ENCODE results near the gene SH3D21.

SH3D21 gene

DNA sequence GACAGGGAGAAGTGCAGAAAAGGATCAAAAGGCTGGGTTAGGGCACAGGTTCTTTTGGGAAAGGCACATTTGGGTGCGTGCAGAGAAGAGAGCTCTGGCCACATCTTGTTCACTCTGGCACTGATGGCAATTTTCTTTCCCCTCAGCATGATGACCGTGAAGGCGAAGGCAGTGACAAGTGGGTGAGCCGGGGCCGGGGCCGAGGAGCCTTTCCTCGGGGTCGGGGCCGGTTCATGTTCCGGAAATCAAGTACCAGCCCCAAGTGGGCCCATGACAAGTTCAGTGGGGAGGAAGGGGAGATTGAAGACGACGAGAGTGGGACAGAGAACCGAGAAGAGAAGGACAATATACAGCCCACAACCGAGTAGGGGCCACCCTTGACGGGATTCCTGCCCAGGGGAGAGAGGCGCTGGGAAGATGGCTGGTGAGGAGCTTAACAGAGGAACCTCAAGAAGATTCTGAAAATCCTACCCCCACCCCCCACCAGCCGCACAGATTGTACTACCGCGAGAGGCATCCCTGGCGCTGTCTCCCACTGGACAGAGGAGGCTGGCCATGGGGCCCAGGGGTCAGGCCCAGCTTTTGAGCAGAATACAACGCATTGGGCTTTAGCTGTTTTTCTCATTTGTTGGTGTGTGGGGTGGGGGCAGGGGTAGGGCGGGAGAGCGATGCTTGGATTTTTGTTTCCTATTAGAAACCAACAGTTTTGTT, 2.4 kb upstream of the SH3D21 start:
- DNase-seq (ENCODE audit: low read depth in 2 of 2): no peak

- DNase-seq (ENCODE audit: low read depth in 2 of 2): no peak
Measured at GRCh38 chr1:36304521-36304920, 1.6 kb upstream of the SH3D21 start.

DNA sequence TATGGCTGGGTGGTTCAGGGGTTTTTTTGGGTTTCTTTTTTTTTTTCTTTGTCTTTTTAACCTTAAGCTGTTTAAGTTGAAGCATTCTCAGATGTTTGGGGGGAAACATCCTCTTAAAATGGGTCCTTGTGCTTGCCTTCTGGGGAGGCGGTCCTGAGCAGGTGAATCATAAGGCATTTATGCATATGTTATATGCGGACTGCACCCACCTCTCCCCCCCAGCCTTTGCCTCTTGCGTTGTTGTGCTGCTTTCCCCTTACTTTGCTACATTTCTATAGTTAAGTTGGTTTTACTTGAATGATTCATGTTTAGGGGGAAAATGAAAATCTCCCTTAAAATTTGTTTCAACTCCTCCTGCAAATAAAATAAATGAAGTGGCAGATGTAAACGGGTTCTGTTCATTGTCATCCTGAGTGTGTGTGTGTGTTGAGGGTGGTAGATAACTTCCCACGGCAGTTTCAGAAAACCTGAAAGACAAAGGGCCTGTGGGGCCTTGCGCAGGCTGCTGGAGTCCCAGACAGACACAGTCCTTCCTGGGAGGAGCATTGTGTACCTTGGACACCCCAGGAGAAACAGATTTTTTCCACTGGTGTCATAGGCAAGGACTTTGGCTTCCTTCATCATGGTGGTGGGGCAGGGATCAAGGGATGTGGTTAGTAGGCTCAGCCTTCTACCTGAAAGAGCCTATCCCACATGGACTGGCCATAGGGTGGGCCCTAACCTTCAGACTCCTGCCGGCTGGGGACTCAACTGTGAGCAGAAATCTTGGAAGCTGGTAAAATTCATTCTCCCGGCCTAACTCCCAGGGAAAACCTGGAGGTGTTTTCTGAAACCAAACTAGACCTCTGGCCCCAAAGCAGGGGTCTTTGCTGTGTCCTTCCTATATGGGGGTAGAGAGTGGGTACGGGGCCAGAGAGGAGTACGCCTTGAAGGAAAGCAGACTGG, 926 bp upstream of the SH3D21 start:
- DNase-seq (ENCODE audit: low read depth in 2 of 2): no peak

DNA sequence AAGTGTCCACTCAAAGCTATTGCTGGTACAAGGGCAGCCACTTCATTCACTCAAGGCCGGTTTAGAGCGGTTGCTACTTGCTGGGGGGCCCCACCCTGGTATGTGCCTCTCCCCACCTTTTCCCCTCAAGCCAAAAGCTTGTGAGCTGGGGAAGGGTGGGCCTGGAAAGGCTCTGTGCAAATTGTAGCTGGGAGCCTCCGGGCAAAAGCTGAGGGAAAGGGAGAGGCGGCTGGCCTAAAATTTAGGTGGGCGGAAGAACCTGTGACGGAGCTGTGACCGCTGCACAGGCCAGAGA, 306 bp upstream of the SH3D21 start:
- no peak for DNase-seq (ENCODE audit: low read depth in 2 of 2)

GRCh38 chr1:36306902-36307456, 811 bp downstream of the SH3D21 start:
- DNase-seq (ENCODE audit: low read depth in 2 of 2): peak; percentile 74 to 77

DNA sequence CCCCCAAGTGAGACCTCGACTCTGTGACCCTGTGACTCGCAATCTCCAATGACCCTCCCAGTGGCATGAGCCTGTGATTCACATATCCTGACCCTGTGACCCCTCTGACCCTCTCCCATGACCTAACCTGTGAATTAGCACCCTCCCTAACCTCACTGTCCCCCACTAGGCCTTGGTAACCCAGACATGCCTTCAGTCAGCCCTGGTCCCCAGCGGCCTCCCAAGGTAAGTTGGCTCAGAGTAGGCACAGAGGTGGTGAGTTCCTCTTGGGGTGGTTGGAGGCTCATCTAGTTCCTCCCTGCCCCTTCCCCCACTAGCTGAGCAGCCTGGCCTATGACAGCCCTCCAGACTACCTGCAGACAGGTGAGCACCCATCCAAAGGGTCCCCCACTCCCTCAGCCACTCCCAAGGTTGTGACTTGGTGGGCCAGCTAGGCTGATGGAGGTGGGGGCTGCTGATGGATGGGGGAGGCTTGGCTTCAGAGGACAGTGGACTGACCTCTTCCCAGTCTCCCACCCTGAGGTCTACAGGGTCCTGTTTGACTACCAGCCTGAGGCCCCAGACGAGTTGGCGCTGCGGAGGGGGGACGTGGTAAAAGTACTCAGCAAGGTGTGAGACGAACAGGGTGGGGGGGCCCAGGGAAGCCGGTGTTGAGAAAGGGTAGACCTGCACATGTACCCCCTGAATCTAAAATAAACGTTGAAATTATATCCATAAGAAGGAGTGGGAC, 1.6 kb downstream of the SH3D21 start:
- no peak for DNase-seq (ENCODE audit: low read depth in 2 of 2)

GRCh38 chr1:36309397-36309796, 3.2 kb downstream of the SH3D21 start:
- no peak for DNase-seq (ENCODE audit: low read depth in 2 of 2)

DNA sequence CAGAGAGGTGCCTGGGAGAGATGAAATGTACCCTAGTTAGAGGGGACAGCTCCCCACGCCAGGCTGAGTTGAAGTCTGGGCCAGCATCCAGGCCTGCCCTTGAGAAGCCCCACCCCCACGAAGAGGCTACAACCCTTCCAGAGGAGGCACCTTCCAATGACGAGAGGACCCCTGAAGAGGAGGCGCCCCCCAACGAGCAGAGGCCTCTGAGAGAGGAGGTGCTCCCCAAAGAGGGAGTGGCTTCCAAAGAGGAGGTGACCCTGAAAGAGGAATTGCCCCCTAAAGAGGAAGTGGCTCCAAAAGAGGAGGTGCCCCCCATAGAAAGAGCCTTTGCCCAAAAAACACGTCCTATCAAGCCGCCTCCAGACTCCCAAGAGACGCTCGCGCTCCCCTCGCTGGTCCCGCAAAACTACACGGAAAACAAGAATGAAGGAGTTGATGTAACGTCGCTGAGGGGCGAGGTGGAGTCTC, 14.2 kb downstream of the SH3D21 start:
- no peak for DNase-seq (ENCODE audit: low read depth in 2 of 2)

DNA sequence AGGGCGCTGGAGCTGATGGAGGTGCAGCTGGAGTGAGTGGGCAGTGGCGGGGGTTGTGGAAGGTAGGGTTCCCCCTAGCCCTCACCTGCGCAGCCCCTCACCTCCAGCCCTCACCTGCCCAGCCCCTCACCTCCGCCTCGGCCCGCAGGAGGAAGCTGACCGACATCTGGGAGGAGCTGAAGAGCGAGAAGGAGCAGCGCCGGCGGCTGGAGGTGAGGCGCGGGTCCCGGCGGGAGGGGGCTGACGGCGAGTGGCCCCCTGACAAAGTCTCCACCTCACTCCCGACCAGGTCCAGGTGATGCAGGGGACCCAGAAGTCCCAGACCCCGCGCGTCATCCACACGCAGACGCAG, 14.6 kb downstream of the SH3D21 start:
- no peak for DNase-seq (ENCODE audit: low read depth in 2 of 2)

DNA sequence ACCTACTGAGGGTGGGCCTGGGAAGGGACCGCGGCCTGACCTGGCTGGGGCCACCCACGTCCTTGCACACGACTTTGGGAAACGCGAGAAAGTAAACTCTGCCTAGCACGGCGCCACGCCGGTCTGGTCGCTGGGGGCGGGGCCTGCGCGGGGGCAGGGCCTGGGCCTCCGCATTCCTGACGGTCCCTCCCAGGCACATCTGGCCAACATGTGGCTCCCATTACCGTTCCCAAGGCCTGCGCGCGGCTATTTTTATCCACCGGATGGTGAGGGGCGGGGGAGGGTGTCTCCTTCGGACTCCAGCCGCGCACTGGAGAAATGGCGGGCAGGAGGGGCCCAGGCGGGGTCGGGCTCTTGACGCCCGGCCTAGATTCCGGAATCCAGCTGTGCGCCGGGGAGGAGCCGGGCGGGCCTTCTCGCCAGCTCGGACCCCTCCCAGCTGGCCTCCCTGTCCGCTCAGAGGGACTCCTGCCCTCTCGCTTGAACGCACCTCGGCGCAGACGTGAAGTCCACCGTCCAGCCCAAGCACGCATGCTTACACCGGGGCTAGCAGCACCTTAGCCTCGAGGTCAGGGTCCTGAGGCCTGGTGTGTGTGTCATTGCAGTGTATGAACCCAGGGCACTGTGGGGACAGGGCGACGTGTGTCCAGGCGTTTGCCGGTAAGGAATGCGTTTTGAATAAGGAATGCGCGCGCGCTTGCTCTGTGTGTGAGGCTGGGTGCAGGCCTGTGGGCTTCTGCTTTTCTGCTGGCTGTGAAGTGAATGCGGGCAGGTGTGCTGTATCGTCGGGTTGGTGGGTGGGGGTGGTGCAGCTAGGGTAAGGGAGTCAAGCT, 15.2 kb downstream of the SH3D21 start:
- DNase-seq (ENCODE audit: low read depth in 2 of 2): peak; percentile 93

DNA sequence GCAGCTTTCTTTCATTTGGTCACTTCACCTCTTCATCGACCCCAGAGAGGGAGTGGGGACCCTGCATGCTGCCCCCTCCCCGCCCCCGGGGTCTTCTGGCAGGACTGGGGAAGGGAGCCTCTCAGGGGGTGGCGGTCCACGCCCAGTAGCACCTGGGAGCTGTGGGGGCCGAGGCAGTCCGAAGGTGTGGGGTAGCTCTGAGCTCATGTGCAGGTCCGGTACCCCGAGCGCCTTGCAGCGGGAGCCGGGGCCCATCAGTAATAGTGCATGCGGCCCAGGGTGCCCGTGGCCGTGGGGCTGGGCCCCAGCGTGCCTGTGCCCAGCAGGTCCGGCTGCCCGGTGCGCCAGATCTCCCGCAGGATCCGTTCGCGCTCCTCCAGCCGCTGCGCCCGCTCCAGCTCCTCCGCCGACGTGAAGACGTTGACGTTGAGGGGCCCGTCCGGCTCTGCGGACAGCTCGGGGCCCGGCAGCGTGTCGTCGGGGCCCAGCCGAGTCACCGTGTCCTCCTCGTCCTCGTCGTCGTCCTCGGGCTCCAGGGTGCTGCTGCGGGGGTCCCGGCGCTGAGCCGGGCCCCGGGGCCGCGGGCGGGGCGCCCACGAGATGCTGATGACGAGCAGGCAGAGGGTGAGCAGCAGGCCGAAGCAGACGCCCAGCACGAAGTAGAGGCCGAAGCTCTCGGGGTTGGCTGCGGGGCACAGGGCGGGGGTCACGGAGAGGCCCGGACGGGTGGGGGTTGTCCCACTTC, 16.0 kb downstream of the SH3D21 start:
- no peak for DNase-seq (ENCODE audit: low read depth in 2 of 2)

DNA sequence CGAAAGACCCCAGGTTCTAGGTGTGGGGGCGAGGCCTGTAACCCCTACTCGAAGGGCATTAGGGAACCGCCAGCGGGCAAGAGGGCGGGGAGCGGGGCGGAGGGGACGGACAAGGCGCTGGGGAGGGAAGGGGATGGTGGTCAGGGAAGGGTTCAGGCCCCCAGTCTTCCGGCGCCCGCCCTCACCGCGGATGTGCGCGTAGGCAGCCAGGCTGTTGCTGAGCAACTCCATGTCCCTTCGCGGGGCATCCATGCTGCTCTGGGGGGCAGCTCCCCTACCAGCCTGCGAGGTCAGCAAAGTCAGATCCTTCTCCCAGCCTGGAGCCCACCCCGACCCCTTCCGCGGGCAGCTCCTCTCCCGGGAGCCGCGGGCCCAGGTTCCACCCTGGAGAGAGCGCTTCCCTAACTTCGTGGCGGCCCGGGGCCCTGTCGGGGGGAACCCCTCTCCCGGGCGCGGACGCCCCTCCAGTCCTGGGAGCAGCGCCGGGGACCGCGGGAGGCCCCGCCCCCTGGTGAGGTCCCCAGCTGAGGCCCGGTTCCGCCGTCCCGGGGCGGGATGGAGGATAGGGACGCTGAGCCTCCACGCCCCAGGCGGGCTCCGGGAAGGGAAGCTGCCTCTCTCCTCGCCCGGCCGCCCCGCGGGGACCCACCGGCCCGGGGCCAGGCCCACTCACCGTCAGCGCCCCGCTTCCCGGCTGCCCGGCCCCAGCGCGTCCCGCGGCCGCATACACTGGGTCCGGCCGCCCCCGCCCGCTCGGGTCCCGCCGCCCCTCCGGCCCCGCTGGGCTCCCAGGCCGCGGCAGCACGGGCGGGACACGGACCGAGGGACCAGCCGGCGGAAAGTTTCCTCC, 16.8 kb downstream of the SH3D21 start:
- no peak for DNase-seq (ENCODE audit: low read depth in 2 of 2)

- DNase-seq (ENCODE audit: low read depth in 2 of 2): peak; percentile 53 to 58
Measured at GRCh38 chr1:36323636-36324352, 17.6 kb downstream of the SH3D21 start, which contains the start of gene EVA1B. EVA1B (minus strand) TSS chr1:36323645; CDS start chr1:36323037, 608 bp downstream.

DNA sequence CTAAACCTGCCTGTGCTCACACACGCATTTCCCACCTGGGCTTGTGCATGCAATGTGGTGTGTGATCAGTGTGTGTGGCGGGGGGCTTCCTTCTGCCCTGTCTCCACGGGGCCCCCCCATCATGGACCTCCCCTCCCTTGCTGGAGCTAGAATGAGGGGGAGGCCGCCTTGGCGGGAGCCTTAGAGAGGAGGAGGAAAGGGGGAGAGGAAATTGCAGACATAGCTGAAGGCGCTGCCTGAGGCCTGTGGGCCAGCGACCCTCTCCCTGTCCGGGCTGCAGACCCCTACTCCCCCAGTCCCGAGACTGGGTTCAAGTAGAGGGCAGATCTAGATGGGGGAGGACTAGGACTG, 18.2 kb downstream of the SH3D21 start:
- no peak for DNase-seq (ENCODE audit: low read depth in 2 of 2)

- no peak for DNase-seq (ENCODE audit: low read depth in 2 of 2)
Measured at GRCh38 chr1:36326499-36326898, 20.3 kb downstream of the SH3D21 start.

DNA sequence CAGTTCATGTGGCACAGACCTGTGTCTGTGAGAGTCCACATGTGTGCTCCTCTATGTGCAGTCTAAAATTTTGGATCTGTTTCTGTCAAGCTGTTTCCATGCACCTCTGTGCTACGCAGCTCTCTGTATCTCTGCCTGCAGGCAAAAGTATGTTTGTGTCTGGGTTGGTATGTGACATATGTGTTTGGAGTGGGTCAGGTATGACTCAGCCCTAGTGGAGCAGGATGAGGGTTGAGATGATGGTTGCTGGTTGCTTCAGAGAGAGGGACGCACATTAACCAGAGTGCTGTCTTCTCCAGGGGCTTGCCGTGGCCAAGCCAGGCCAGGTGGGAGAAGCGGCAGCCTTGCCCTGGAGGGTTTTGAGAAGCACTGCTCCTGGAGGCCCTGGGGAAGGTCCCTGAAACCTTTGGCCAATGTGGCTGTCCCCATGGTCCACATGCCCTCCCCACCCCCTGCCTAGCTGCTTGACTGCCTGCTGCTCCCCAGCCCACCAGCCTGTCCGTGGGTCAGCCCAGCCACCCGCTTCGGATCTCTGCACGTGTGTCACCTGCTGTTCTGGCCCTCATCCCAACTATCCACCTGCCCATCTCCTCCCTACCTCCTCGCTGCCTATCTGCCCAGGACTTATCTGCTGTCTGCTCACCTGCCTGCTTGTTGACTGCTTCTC, 21.4 kb downstream of the SH3D21 start:
- peak in 1 of 2 experiments; percentile 50 for DNase-seq (ENCODE audit: low read depth in 2 of 2)

- no peak for DNase-seq (ENCODE audit: low read depth in 2 of 2)
Measured at GRCh38 chr1:36328088-36328480, 21.9 kb downstream of the SH3D21 start.

DNA sequence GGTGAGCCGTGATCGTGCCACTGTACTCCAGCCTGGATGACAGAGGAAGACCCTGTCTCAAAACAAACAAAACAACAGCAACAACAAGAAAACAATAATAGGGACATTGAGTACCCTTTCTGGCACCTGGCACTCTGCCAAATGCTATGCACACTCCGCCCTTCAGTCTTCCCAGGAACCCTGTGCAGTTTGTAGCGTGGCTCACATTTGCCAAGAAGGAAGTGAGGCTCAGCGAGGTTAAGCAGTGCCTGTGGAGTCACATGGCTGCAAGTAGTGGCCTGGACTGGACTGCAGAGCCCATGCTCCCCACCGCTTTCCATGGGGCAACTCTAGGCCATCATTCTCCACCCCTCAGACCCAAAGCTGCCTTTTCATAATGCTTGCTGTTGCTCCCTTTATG, 22.5 kb downstream of the SH3D21 start:
- no peak for DNase-seq (ENCODE audit: low read depth in 2 of 2)
